ENCODE results near the gene RASSF8.

Gene RASSF8

DNA sequence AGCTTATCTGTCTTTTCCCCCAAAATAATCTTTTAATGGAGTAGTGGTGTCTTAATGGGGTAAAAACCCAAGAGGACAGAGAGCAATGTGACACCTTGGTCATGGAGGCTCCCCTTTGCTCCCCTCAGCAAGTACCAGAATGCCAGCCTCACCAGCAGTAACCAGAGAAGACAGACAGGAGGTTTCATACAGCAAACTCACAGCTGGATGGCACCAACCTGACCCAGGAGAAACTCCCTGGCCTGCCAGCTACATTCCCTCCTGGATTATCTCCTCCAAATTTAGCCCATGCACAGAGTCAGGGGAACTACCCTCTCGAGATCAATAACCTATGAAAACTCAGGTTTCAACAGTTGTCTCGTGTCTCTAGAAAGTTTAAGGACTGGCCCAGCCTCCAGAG is 150.4 kb downstream of the RASSF8 start:
- no peaks in the 10 kb centered on the region for H3K27me3 ChIP-seq (ENCODE audit: control insufficient read depth, insufficient read depth, low read length)
- no peaks in the 10 kb centered on the region for H3K9me3 ChIP-seq (ENCODE audit: control insufficient read depth, low read length)
- H3K4me1 ChIP-seq (ENCODE audit: control insufficient read depth, insufficient read depth, low read length), result peaks cover 13% of the 10 kb centered on the region
- no peak overlapping the region for H3K4me3 ChIP-seq (ENCODE audit: low read length)
- H3K36me3 ChIP-seq (ENCODE audit: control insufficient read depth, insufficient read depth, low read length), result no peaks in the 10 kb centered on the region
- H3K9ac ChIP-seq (ENCODE audit: low read length), result no peak overlapping the region

DNA sequence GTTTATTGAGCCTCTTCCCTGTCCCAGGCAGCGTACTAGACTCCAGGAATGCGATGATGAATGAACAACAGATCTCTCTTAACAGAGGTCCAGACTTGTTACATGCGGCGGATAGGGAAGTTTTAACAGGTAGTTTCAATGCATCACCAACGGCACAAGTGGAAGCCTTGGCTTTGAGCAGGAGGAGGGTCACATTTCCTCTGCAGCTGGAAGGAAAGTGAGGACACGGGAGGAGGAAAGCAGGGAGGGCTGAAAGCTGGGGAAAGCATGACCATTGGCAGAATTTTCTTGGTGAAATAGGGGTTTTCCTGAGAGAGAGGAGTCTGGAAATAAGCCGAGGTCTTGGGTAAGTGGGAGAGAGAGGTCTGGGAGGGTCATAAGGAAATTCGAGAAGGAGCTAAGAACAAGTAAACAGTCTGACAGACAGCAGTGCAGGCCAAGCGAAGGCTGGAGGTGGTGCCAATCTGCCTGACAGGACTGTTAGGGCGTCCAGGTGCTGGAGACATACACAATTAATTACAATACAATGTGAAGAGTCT is 150.9 kb downstream of the RASSF8 start:
- H3K4me1 ChIP-seq (ENCODE audit: control insufficient read depth, insufficient read depth, low read length), result peaks cover 13% of the 10 kb centered on the region

DNA sequence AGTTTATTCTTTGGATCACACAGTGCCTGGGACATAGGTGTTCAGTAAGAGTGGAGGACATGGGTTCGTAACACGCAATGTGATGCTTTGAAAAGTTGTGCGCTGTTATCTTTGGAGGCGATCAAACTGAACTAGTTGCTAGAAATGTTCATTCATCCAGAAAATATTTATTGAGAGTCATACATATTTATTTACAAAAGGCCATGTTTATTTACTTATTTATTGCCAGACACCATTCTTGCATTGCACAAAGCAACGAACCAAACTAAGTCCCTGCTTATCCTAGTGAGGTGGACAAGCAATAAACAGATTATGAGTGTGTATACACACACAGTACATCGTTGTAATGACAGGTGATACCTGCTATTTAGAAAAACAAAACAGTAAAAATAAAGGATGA is 153.8 kb downstream of the RASSF8 start:
- Histone ChIP-seq H3K9me3 (ENCODE audit: control insufficient read depth, low read length) (no peaks in the 10 kb centered on the region), H3K27me3 (ENCODE audit: control insufficient read depth, insufficient read depth, low read length) (no peaks in the 10 kb centered on the region), H3K9ac (ENCODE audit: low read length) (no peak overlapping the region), H3K36me3 (ENCODE audit: control insufficient read depth, insufficient read depth, low read length) (no peaks in the 10 kb centered on the region), H3K4me1 (ENCODE audit: control insufficient read depth, insufficient read depth, low read length) (peaks cover 32% of the 10 kb centered on the region), H3K4me3 (ENCODE audit: low read length) (no peak overlapping the region)

More for the DNA sequence above, 150.9 kb downstream of the RASSF8 start:
- Histone ChIP-seq H3K27me3 (ENCODE audit: control insufficient read depth, insufficient read depth, low read length) (no peaks in the 10 kb centered on the region), H3K36me3 (ENCODE audit: control insufficient read depth, insufficient read depth, low read length) (no peaks in the 10 kb centered on the region), H3K4me3 (ENCODE audit: low read length) (no peak overlapping the region), H3K9me3 (ENCODE audit: control insufficient read depth, low read length) (no peaks in the 10 kb centered on the region), H3K9ac (ENCODE audit: low read length) (no peak overlapping the region)

DNA sequence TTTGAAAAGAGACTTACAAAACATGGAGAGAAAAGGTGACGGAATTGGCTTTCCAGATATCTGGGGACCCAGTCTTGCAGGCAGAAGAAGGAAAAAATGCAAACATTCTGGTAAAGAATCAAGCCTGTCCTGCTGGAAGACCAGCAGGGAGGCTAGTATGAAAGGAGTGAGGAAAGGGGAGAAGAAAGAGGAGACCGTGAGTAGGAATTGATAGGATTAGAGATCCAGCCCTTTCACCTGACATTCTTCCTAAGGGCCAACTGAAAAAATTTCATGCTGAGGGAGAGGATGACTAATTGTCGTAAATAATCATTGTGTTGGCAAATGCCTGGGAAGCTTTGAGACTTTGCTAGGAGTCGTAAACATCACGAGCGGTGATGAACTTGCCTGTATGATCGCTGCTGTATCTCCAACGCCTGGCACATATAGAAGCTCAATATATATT is 154.2 kb downstream of the RASSF8 start:
- H3K4me1 ChIP-seq (ENCODE audit: control insufficient read depth, insufficient read depth, low read length), result peaks cover 32% of the 10 kb centered on the region
- H3K36me3 ChIP-seq (ENCODE audit: control insufficient read depth, insufficient read depth, low read length), result no peaks in the 10 kb centered on the region

DNA sequence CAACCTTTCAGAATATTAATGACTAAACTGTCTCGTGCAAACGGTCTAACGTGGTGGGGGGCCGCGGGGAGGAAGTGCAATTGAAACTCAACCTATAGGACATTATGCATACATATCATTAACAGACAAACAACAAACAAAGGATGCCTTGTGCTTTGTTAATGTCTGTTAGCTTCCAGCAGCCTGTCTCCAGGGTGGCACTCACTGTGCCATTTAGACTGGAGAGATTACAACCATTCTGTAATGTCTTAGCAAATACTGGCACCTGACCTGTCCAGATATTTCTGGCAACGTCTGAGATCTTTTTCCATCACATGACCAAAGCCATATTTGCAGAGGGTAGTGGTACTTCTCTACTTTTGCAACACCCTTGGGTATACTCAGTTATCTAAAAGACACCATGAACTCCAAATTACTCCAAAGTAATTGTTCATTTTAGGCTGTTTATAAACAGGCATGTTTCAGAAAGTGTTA is 154.7 kb downstream of the RASSF8 start:
- Histone ChIP-seq H3K4me1 (ENCODE audit: control insufficient read depth, insufficient read depth, low read length) (peaks cover 32% of the 10 kb centered on the region), H3K9me3 (ENCODE audit: control insufficient read depth, low read length) (no peaks in the 10 kb centered on the region), H3K9ac (ENCODE audit: low read length) (peak overlapping the region; percentile 79), H3K27me3 (ENCODE audit: control insufficient read depth, insufficient read depth, low read length) (no peaks in the 10 kb centered on the region), H3K4me3 (ENCODE audit: low read length) (peak overlapping the region; percentile 14), H3K36me3 (ENCODE audit: control insufficient read depth, insufficient read depth, low read length) (no peaks in the 10 kb centered on the region)

More for the DNA sequence above, 154.2 kb downstream of the RASSF8 start:
- Histone ChIP-seq H3K4me3 (ENCODE audit: low read length) (no peak overlapping the region), H3K9ac (ENCODE audit: low read length) (no peak overlapping the region), H3K27me3 (ENCODE audit: control insufficient read depth, insufficient read depth, low read length) (no peaks in the 10 kb centered on the region), H3K9me3 (ENCODE audit: control insufficient read depth, low read length) (no peaks in the 10 kb centered on the region)

DNA sequence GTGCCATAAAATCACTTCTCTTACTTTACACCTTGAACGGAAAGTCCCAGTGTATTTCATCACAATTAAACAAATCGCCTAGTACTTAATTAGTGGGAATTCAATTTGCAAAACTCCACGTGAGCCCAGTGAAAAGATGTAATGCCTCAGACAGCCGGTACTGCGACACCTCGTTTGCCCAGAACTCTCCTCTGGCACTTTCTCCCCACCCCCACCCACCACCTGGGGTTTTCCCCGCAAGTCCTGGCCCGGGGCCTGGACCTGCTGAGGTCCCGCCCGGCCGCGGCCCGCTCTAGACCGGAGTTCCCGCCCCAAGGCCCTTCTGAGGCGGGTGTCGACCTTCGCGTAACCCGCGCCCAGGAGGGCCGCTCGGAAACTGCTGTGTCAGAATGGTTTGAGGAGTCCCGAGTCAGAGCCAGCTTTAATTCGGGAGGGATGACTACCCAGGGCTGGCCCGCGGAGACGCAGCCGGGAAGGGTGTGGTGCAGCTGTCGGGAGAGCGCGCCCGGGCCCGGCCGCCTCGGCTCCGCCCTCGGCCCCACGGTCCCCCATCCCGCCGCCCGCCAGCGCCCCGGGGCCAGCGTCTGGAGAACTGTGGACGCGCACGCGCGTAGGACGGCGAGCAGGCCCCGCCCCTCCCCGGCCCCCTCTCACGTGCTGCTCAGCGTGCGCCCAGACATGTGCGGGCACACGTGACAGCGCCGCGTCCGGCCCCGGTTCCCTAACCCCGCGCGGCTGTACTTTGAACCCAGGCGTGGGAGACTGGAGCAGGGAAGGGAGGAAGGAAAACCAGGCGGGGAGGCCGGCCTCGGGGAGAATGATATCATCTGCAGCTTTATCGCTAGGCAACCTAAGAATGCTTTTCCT is 155.6 kb downstream of the RASSF8 start:
- Histone ChIP-seq H3K9me3 (ENCODE audit: control insufficient read depth, low read length) (no peaks in the 10 kb centered on the region), H3K4me1 (ENCODE audit: control insufficient read depth, insufficient read depth, low read length) (peaks cover 32% of the 10 kb centered on the region), H3K9ac (ENCODE audit: low read length) (peak overlapping the region; percentile 79), H3K27me3 (ENCODE audit: control insufficient read depth, insufficient read depth, low read length) (no peaks in the 10 kb centered on the region), H3K36me3 (ENCODE audit: control insufficient read depth, insufficient read depth, low read length) (no peaks in the 10 kb centered on the region), H3K4me3 (ENCODE audit: low read length) (peak overlapping the region; percentile 21)

DNA sequence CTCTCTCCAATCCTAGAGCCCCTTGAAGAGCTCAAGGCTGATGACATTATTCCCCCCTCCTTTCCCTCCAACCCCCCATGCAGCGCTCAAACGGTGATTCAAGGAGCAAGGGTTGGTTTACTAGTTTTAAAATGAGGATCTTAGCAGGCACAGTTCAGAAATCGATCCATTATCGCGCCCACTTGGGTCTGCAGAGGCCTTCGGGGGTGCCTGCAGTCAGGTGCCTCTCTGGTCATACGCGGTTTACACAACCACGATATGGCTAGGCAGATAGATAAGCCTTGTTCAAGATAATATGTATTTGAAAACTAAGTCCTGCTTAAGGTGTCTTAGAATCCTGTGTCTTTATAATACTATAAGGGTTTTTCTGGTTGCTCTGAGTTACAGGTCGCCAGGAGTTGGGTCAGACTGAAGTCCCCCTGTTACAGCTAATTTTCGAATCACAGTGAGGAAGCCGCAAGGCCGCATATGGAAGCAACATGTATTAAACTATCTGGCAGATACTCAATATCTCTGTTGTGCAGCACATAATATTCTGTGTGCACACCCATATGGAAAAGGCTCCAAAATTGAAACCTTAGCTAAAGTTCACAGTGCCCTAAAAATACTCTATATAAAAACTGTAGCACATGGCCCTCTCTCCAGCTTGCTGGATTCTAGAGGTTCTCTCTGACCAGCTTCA is 156.4 kb downstream of the RASSF8 start:
- Histone ChIP-seq H3K36me3 (ENCODE audit: control insufficient read depth, insufficient read depth, low read length) (no peaks in the 10 kb centered on the region), H3K9me3 (ENCODE audit: control insufficient read depth, low read length) (no peaks in the 10 kb centered on the region), H3K27me3 (ENCODE audit: control insufficient read depth, insufficient read depth, low read length) (no peaks in the 10 kb centered on the region), H3K4me1 (ENCODE audit: control insufficient read depth, insufficient read depth, low read length) (peaks cover 32% of the 10 kb centered on the region), H3K9ac (ENCODE audit: low read length) (peak overlapping the region; percentile 79), H3K4me3 (ENCODE audit: low read length) (peak overlapping the region; percentile 21)

DNA sequence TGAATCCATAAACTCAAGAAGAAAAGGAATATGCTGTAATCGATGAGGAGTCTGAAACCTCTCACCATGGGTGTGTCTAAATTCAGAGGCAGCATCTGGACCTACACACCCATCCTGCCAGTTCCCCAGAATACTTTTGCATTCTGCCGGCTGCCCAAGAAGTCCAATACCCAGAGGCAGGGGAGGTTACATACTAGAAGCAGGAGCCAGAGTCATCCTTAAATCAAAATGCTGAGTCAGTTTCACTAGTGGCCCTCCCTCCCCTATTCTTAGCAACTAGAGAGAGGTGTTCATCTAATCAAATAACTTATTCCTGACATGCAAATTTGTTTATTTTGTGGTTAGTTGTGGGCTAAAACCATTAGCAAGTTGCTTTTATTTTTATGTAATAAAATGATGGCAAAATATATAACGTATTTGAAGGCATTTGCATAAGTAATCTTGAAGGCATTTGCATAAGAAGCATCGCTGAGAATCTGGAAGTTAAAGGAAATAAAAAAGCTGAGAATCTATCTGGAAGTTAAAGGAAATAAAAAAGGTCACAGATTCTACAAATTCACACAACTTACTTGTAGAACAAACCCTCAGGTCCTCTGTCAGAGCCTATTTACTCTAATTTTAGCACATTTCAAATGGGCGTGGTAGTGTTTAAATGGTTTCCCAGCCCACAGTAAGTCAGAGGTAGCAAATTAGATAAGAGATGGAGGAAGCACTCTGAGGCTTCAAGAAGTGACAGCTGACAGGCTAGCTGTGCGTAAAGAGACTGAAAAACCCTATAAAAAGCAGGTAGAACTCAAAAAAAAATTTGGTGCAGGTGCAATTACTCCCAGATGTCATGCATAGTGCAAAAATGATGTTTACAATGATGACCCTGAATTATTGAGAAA is 158.6 kb downstream of the RASSF8 start:
- Histone ChIP-seq H3K9me3 (ENCODE audit: control insufficient read depth, low read length) (no peaks in the 10 kb centered on the region), H3K36me3 (ENCODE audit: control insufficient read depth, insufficient read depth, low read length) (no peaks in the 10 kb centered on the region), H3K27me3 (ENCODE audit: control insufficient read depth, insufficient read depth, low read length) (peaks cover 16% of the 10 kb centered on the region), H3K4me3 (ENCODE audit: low read length) (no peak overlapping the region), H3K9ac (ENCODE audit: low read length) (no peak overlapping the region), H3K4me1 (ENCODE audit: control insufficient read depth, insufficient read depth, low read length) (peaks cover 39% of the 10 kb centered on the region)

DNA sequence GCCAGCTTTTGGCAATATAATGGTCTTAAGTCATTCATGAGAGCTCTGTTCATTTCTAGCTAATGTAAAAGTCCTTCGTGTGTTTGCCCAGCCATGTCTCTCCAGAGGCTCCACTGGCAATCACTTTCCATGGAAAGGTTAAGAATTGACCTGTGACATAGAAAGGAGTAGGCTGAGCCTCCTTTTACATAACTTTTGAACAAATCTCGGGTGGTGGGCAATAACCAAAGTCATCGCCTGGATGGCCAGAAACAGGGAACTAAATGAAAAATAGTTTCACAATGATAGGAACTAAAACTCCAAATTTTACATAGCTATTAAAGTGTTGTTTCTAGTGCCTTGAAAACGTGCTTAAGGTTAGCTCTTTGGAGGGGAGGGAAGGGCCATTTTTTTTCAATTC is 159.8 kb downstream of the RASSF8 start:
- H3K9me3 ChIP-seq (ENCODE audit: control insufficient read depth, low read length), result no peaks in the 10 kb centered on the region
- H3K36me3 ChIP-seq (ENCODE audit: control insufficient read depth, insufficient read depth, low read length), result no peaks in the 10 kb centered on the region
- no peak overlapping the region for H3K4me3 ChIP-seq (ENCODE audit: low read length)
- peaks cover 38% of the 10 kb centered on the region for H3K4me1 ChIP-seq (ENCODE audit: control insufficient read depth, insufficient read depth, low read length)
- H3K9ac ChIP-seq (ENCODE audit: low read length), result no peak overlapping the region
- peaks cover 24% of the 10 kb centered on the region for H3K27me3 ChIP-seq (ENCODE audit: control insufficient read depth, insufficient read depth, low read length)

DNA sequence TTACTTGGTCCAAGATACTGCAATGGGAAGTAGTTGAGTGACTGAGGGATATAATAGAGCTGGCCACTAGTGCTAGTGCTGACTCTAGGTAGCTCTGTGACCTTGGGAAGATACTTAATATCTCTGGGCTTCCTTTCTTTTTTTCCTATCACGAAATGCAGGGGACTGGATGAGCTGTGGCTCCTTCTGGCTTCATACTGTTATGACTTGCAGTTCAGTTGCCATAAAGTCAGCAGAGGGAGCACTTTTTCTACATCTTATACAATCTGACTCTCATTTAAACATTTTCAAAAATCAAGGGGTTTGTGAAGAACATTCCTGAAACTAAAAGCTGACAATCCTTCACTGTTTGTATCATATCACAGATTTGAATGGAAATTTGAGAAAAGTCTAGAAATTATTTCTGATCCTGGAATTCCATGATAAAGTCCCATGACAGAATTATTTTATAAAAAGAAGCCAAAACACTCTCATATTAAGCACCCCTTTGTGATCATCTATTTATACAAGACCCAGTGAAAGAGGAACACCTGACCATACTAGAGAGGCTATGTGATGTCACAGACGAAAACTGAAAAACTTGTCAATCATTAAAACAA is 161.0 kb downstream of the RASSF8 start:
- H3K27me3 ChIP-seq (ENCODE audit: control insufficient read depth, insufficient read depth, low read length), result peaks cover 35% of the 10 kb centered on the region
- no peak overlapping the region for H3K9ac ChIP-seq (ENCODE audit: low read length)
- no peaks in the 10 kb centered on the region for H3K36me3 ChIP-seq (ENCODE audit: control insufficient read depth, insufficient read depth, low read length)
- H3K9me3 ChIP-seq (ENCODE audit: control insufficient read depth, low read length), result no peaks in the 10 kb centered on the region
- H3K4me3 ChIP-seq (ENCODE audit: low read length), result no peak overlapping the region
- peaks cover 42% of the 10 kb centered on the region for H3K4me1 ChIP-seq (ENCODE audit: control insufficient read depth, insufficient read depth, low read length)

DNA sequence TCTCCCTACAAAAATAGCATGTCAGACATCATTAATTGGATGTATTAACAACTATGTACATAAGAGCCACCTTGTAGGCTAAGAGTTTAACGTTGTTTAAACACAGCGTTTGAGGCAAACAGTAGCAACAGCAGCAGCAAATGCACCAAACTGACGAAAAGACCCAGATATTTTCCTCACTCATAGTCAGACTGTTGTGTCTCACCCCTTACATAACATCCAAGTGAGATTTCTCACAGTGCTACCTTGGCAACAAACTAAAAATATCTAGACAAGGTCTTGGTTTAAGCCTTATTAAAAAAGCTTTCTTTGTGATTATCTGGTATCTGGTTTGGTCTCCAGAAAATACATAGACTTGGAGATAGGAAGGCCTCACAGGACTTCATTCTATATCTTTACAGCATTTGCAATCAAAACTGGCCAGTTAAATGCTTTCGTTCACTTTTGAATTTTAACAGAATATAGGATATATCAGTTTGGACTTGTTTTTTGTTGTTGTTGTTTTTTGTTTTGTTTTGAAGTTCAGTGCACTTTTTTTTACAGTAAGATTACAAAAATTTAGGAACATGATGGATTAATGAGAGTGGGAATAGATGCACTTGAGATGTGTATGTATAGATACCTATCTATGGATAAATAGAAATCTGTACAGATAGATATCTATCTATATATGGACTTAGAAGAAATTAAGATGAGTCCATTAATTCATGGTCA is 162.2 kb downstream of the RASSF8 start:
- peaks cover 45% of the 10 kb centered on the region for H3K27me3 ChIP-seq (ENCODE audit: control insufficient read depth, insufficient read depth, low read length)
- H3K9me3 ChIP-seq (ENCODE audit: control insufficient read depth, low read length), result no peaks in the 10 kb centered on the region
- H3K36me3 ChIP-seq (ENCODE audit: control insufficient read depth, insufficient read depth, low read length), result no peaks in the 10 kb centered on the region
- H3K9ac ChIP-seq (ENCODE audit: low read length), result no peak overlapping the region
- H3K4me3 ChIP-seq (ENCODE audit: low read length), result no peak overlapping the region
- H3K4me1 ChIP-seq (ENCODE audit: control insufficient read depth, insufficient read depth, low read length), result peaks cover 39% of the 10 kb centered on the region
